Endometrium (tissue), 2 donors: ENCODE data around the gene EHD1.

Experiments
- FAIRE-seq: peaks from 2 replicates; lab custom pipeline; 2012; peaks lifted over from hg19 to GRCh38; lab: Jason Lieb, UNC
- donor health status: control.
- donor health status: control.

The EHD1 gene

GRCh38 chr11:64872790-64873488, 5.5 kb downstream of the EHD1 start:
- no peak for FAIRE-seq

- FAIRE-seq, result no peak
Observed at GRCh38 chr11:64871492-64871891, 6.9 kb downstream of the EHD1 start.

- no peak for FAIRE-seq
Observed at GRCh38 chr11:64870893-64871466, 7.4 kb downstream of the EHD1 start.

GRCh38 chr11:64870176-64870892, 8.1 kb downstream of the EHD1 start:
- FAIRE-seq, result no peak

DNA sequence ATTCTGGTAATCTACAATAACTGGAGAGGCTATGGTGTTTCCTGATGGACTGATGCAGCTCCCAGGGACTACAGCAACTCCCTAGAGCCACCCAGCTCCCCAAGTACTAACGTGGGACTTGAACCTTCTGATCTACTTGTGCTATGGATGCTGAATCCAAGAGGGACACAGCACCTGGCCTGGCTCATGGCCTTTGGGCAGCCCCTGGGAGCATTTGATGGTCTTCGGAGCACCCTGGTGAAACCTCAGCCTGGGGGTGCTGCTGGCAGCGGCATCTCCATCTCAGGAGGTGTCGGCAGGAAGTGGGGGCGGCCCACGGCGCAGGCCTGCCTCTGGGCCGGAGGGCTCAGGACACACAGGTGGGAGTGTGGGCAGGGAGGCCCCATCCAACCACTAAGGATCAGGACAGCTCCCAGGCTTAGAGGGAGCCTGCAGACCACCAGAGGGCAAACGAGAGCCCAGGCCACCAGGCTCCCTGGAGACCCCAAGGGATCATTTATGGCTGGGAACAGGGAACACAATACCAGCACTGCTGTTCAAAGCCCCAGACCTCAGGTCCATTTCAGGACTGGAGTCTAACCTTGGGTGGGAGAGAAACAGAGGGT, 8.7 kb downstream of the EHD1 start:
- no peak for FAIRE-seq

GRCh38 chr11:64868904-64869570, 9.4 kb downstream of the EHD1 start:
- FAIRE-seq, result no peak

GRCh38 chr11:64867748-64868462, 10.5 kb downstream of the EHD1 start:
- no peak for FAIRE-seq

DNA sequence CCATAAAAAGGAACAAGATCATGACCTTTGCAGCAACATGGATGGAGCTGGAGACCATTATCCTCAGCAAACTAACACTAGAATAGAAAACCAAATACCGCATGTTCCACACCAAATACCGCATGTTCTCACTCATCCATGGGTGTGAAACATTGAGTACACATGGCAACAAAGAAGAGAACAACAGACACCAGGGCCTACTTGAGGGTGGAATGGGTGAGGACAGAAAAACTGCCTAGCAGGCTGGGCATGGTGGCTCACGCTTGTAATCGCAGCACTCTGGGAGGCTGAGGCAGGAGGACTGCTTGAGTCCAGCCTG, 12.3 kb downstream of the EHD1 start:
- FAIRE-seq, result no peak

DNA sequence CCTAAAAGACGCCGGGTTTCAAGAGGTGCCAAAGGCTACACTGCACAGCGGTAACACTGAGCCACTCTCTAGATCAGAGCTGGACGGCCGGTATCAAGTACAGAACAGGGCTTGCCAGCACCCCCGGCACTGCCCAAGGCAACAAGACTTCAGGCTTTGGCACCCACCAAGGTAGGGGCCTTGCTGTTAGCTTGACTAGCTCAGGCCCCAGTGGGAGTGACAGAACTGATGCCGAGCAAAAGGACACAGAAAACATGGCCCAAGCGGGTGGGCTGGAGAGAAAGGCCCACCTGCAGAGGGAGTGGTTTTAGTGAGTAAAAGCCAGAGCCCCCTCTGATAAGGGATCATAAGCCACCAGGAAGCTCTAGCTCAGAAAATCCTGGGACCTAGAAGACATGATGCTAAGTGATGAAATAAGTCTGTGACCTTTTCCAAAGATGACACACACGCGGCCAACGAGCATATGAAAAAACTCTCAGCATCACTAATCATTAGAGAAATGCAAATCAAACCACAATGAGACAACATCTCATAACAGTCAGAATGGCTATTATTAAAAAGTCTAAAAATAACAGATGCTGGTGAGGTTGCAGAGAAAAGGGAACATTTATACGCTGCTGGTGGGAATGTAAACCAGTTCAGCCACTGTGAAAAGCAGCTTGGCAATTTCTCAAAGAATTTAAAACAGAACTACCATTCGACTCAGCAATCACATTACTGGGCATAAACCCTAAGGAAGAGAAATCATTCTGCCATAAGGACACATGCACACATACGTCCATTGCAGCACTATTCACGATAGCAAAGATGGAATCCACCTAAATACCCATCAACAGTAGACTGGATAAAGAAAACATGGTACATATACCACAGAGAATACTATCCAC, 12.9 kb downstream of the EHD1 start:
- no peak for FAIRE-seq

- no peak for FAIRE-seq
Observed at GRCh38 chr11:64864473-64865285, 13.7 kb downstream of the EHD1 start.

DNA sequence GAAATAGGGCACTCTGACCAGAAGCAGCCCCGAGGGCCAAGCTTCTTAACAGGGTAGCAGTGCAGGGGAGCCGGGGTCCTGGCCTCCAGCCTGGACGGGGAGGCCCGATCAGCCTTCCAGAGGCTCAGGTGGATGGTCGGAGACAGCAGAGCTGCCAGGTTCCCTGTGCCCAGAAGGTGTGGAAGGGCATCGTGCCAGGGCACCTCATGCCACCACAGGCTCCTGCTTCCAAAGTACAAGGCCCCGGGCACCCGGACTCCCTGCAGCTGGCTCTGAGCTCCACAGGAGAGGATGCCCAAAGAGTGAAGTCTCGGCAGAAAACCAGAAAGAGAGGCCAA, 14.3 kb downstream of the EHD1 start:
- FAIRE-seq, result no peak

DNA sequence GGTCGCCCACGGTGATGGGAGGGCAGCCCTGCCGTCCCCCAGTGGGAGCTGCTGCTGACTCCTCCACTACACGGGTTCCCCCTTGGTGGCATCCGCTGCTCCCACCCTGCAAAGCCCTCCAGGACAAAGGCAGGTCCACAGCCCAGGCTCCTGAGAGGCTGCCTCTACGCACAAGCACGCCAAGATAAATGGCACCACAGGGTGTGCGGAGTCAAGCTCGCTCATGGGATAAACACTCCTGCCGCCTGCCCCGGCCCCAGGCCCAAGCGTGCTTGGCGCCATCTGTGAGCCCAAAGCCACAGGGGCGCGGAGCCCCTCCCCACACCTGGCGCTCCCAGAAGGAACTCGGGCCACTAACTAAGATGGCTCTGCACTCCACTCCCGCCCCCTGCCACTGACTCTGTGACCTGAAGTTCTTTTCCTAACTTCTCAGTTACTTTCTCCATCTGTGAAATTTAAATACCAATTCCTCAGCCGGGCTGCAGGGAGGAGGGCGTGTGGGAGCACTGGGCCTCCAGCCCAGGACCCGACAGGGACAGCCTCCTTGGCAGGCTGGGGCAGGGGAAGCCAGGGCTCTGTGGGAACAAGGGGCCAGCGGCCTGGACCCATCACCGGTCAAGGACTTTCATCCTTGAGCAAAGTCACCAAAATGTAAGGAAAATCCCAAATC, 14.9 kb downstream of the EHD1 start:
- no peak for FAIRE-seq

- no peak for FAIRE-seq
Observed at GRCh38 chr11:64862987-64863390, 15.4 kb downstream of the EHD1 start.

DNA sequence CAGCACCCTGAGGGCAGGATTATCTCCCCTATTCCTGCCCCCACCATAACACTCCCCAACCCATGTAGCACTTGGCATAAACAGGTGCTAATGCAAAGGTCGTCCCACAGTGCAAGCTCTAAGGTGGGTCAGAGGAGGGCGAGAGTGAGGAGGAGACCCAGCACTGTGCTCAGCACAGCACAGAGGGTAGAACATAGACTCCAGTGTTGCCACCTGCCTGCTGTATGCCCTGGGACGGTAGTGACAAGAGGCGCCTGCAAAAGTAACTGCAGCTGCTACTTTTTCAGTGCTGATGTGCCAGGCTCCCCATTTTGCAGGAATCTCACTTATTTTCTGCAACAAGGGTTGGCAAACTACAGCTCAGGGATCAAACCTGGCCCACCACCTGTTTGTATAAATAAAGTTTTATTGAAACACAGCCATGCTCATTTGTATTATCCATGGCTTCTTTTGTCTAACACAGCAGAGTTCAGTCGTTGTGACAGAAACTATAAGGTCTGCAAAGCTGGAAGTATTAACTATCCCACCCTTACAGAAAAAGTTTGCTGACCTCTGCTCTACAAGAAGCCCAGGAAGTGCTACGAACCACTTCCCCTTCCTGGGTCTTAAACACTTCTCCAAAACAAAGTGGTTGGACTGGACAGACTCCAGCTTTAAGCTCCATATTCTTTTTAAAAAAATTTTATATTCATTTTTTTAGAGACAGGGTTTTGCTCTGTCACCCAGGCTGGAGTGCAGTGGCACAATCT, 17.0 kb downstream of the EHD1 start:
- FAIRE-seq, result no peak

DNA sequence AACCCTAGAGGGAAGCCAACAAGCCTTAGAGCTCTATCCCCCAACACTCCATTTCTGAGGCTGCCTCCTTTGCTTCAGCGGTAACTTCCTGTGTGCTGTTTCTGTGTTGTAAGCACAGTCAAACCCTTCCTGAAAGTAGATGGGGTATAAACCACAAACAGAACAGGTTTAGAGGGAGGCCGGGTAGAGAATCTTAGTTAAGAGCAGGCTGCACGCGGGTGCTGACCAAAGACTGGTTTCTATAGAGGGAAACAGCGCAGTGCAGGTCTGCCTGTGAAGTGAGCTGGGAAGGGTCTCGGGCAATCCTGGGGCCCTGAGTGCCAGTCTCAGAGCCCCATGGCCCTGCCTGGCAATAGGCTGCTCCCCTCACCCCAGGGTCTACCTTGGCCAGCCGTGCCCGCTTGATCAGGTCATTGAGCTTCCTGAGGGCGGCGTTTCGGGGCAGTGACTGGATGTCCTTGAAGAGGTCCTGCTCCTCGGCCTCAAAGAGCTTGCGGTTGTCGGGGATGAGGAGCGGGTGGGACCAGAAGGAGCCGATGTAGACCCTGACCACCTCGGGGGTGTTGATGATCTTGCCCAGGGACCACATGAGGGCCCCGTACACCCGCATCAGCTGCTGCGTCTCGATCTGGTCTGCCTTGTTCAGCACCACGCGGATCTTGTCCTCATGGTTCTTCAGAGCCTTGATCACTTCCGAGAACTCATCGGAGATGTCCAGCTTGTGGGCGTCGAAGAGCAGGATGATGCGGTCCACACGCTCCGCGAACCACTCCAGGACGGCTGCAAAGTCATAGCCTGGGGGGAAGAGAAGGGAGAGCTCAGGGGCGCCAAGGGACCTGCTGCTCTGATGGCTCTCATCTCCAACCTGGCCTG, 18.6 kb downstream of the EHD1 start:
- no peak for FAIRE-seq

GRCh38 chr11:64858467-64859263, 19.8 kb downstream of the EHD1 start:
- no peak for FAIRE-seq

GRCh38 chr11:64857485-64857884, 20.9 kb downstream of the EHD1 start:
- FAIRE-seq, result no peak
